Breast epithelium (tissue), 4 donors: Measurements from ENCODE around the gene FHIT. TPM values are rescaled to one million over a fixed set of nuclear protein-coding genes. Genes with fewer than 3 reads are reported as not detected.

Experiments
- DNase-seq, 2 donors: peaks; one replicate each; pipeline ENCODE4 v3.0.0-alpha.2; 2019; ENCODE audit warnings: low spot score in 2 of 2
- H3K27ac ChIP-seq, 2 donors: fragments of 200-600 bp; sonication (generic) in 1 of 2; one replicate each; pipeline ENCODE4 v1.5.1; 2016 to 2019; ENCODE audit warnings: mild to moderate bottlenecking in 1 of 2
- H3K27me3 ChIP-seq, 2 donors: fragments of 200-600 bp; sonication (generic) in 1 of 2; one replicate each; pipeline versions ENCODE4 v1.5.1 to v1.6.0; 2017 to 2019; ENCODE audit warnings: control low read depth in 1 of 2, mild to moderate bottlenecking in 1 of 2
- H3K36me3 ChIP-seq: fragments of 200-600 bp; one replicate; pipeline ENCODE4 v1.5.1; 2019
- H3K4me1 ChIP-seq, 2 donors: fragments of 200-600 bp; sonication (generic); one replicate each; pipeline ENCODE4 v1.5.1; 2016 to 2019; ENCODE audit warnings: control low read depth in 1 of 2
- H3K4me3 ChIP-seq, 3 donors: fragments of 200-600 bp; sonication (generic); 1 replicate in 2 of 3; 2 replicates in 1 of 3; pipeline ENCODE4 v1.5.1; 2016 to 2019; ENCODE audit warnings: mild to moderate bottlenecking in 3 of 3, moderate library complexity in 2 of 3
- H3K9me3 ChIP-seq, 2 donors: fragments of 200-600 bp; sonication (generic) in 1 of 2; one replicate each; pipeline ENCODE4 v1.5.1; 2016 to 2019; ENCODE audit warnings: control low read depth in 1 of 2
- POLR2A ChIP-seq: fragments of 450-650 bp; IDR thresholded peaks from one replicate; pipeline ENCODE4 v1.6.1; 2016; ENCODE audit warnings: antibody characterized with exemption, mild to moderate bottlenecking, moderate library complexity
- POLR2AphosphoS5 ChIP-seq, 3 donors: sonication (generic); formaldehyde crosslinking; IDR thresholded peaks; one replicate each; pipeline ENCODE4 v1.6.1; 2017; ENCODE audit warnings: antibody characterized with exemption in 3 of 3
- intact Hi-C: fragments of 100-400 bp; cut with DNase I; formaldehyde crosslinking; loops from one replicate; pipeline ENCODE4 v1.15.1; 2023; ENCODE audit warnings: low total_unique reads
- total RNA-seq, 3 donors: library from RNA; depleted of rRNA; stranded (reverse); fragments of >200 nt; gene quantifications; one replicate each; pipeline ENCODE4 v1.1.0, GENCODE V29; 2016
- TF ChIP-seq, protein P1 (sequence below), 3 donors: fragments of 450-650 bp; IDR thresholded peaks; one replicate each; pipeline ENCODE4 v1.5.1; 2016 to 2017; ENCODE audit warnings: antibody characterized with exemption in 3 of 3, mild to moderate bottlenecking in 3 of 3, moderate library complexity in 3 of 3

FHIT gene
- total RNA-seq, 3 donors from 2014 or later, result 9.0 to 19.2 (median 17.7) TPM

- Histone ChIP-seq H3K27me3 (no peaks in the 10 kb centered on the region), H3K27ac (no peak overlapping the region), H3K36me3 (no peaks in the 10 kb centered on the region), H3K4me3 (no peak overlapping the region), H3K4me1 (no peaks in the 10 kb centered on the region), H3K9me3 (no peaks in the 10 kb centered on the region)
- intact Hi-C loops, result no loop called here
- no peak for DNase-seq
- TF ChIP-seq POLR2AphosphoS5 (IDR thresholded peaks at IDR 0.05) (no peak), POLR2A (no peak)
- TF ChIP-seq, protein P1, sequence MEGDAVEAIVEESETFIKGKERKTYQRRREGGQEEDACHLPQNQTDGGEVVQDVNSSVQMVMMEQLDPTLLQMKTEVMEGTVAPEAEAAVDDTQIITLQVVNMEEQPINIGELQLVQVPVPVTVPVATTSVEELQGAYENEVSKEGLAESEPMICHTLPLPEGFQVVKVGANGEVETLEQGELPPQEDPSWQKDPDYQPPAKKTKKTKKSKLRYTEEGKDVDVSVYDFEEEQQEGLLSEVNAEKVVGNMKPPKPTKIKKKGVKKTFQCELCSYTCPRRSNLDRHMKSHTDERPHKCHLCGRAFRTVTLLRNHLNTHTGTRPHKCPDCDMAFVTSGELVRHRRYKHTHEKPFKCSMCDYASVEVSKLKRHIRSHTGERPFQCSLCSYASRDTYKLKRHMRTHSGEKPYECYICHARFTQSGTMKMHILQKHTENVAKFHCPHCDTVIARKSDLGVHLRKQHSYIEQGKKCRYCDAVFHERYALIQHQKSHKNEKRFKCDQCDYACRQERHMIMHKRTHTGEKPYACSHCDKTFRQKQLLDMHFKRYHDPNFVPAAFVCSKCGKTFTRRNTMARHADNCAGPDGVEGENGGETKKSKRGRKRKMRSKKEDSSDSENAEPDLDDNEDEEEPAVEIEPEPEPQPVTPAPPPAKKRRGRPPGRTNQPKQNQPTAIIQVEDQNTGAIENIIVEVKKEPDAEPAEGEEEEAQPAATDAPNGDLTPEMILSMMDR (IDR thresholded peaks at IDR 0.05), result no peak
These were observed 607.4 kb downstream of the FHIT start for GRCh38 chr3:60643831-60644230.

DNA sequence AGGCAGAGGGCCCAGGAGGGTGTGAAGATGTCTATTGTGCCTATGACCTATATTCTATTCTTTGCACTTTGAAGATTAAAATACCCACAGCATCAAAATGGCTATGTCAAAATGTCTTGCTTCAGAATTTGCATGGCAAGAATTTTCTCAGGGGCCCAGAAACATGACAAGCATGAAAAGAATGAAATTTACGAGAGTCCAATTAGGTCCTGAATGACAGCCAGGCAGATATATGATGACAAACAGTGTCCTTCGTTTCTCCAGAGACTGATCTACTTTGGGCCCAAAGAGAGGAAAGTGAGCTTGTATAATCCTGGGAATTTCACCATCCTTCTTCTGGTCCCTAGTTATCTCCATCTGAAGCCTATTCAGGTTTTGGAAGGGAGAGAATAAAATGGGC, 609.9 kb downstream of the FHIT start:
- intact Hi-C loops, result no loop called here
- Histone ChIP-seq H3K9me3 (no peaks in the 10 kb centered on the region), H3K27me3 (no peaks in the 10 kb centered on the region)

DNA sequence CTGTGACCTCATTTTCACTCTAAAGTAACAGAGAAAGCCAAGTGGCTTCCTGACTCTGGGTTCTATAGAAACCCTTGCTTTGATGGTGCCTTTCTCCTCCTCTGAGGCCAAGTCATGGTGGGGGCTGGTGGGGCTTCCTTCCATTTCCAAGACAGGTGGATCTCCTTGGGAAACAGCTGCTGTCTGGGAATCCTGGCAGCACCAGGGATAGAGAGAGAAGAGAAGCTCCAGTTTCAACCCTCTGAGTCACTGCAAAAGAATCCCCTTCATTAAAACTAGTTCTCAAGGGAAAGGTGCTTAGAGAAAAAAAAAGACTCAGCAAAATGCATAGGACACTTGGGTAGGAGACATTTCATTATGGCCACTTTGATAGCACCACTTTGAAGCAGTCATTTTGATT, 614.4 kb downstream of the FHIT start:
- Histone ChIP-seq H3K4me1 (no peaks in the 10 kb centered on the region), H3K27ac (no peak overlapping the region), H3K9me3 (no peaks in the 10 kb centered on the region), H3K36me3 (no peaks in the 10 kb centered on the region), H3K4me3 (no peak overlapping the region), H3K27me3 (no peaks in the 10 kb centered on the region)
- TF ChIP-seq POLR2AphosphoS5 (IDR thresholded peaks at IDR 0.05) (no peak), POLR2A (no peak)
- TF ChIP-seq, protein P1 (IDR thresholded peaks at IDR 0.05), result no peak
- no peak for DNase-seq
- intact Hi-C loops, result loop anchor here (5.0 kb wide), 1 partner anchor 240 kb away; no protein-coding TSS in a partner anchor

More for the DNA sequence above, 609.9 kb downstream of the FHIT start:
- Histone ChIP-seq H3K4me1 (no peaks in the 10 kb centered on the region), H3K4me3 (no peak overlapping the region), H3K36me3 (no peaks in the 10 kb centered on the region), H3K27ac (no peak overlapping the region)
- no peak for DNase-seq
- TF ChIP-seq, protein P1 (IDR thresholded peaks at IDR 0.05), result no peak
- no peak for TF ChIP-seq POLR2AphosphoS5 (IDR thresholded peaks at IDR 0.05)
- TF ChIP-seq POLR2A, result no peak

DNA sequence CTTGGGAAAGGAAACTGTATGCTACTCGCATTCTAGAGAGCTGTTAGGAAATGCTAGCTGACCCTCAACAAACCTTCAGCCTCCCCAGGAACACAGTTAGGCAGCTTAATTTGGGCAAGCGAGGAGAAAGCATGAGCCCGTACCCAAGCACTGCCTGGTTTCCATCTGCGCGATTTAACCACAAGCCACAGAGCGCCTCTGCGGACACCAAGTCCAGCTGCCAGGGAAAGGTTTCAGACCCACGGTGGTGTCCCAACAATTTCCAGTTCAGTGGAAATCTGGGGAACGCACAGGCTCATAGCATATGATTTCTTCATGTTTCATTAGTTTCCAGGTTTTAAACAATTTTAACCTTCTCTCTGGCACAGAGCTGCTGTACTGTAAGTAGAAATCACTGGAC, 617.6 kb downstream of the FHIT start:
- H3K27me3 ChIP-seq, result no peaks in the 10 kb centered on the region
- no peak for DNase-seq
- H3K27ac ChIP-seq, result no peak overlapping the region
- no peak overlapping the region for H3K4me3 ChIP-seq
- no peaks in the 10 kb centered on the region for H3K36me3 ChIP-seq
- intact Hi-C loops, result no loop called here
- H3K4me1 ChIP-seq, result no peaks in the 10 kb centered on the region
- no peaks in the 10 kb centered on the region for H3K9me3 ChIP-seq
- no peak for TF ChIP-seq POLR2AphosphoS5 (IDR thresholded peaks at IDR 0.05)
- TF ChIP-seq, protein P1 (IDR thresholded peaks at IDR 0.05), result no peak
- TF ChIP-seq POLR2A, result no peak

DNA sequence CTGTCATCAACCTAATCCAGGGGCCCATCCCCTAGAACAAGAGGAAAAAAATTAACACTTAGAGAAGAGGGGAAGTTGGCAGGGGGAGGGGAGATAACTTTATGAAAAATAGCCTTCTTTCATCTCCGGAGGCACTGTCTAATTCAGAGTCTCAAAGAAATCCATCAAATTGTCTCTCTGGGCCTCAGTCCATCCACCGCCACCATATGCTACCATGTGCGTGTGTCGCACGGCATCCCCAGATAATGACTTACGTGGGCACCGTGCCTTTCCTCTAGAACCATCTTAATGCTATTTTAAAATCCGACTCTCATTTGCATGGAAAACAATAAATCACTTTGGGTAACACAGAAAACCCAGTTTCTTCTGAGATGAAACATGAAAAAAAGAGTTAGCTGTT, 619.7 kb downstream of the FHIT start:
- H3K27me3 ChIP-seq, result no peaks in the 10 kb centered on the region
- intact Hi-C loops, result no loop called here
- no peak overlapping the region for H3K4me3 ChIP-seq
- H3K27ac ChIP-seq, result no peak overlapping the region
- no peaks in the 10 kb centered on the region for H3K36me3 ChIP-seq
- no peaks in the 10 kb centered on the region for H3K4me1 ChIP-seq
- DNase-seq, result no peak
- no peaks in the 10 kb centered on the region for H3K9me3 ChIP-seq
- TF ChIP-seq POLR2AphosphoS5 (IDR thresholded peaks at IDR 0.05) (no peak), POLR2A (no peak)
- TF ChIP-seq, protein P1 (IDR thresholded peaks at IDR 0.05), result no peak
